ENCODE measurements around the gene RTP2. TPM values are rescaled to one million over a fixed set of nuclear protein-coding genes. Genes with fewer than 3 reads are reported as not detected.

RTP2 gene
- total and polyA plus RNA-seq, 10 of the 15 experiments (the other 5 are each of a cell fraction or from before 2014, with no cell fraction given) = not detected

DNA sequence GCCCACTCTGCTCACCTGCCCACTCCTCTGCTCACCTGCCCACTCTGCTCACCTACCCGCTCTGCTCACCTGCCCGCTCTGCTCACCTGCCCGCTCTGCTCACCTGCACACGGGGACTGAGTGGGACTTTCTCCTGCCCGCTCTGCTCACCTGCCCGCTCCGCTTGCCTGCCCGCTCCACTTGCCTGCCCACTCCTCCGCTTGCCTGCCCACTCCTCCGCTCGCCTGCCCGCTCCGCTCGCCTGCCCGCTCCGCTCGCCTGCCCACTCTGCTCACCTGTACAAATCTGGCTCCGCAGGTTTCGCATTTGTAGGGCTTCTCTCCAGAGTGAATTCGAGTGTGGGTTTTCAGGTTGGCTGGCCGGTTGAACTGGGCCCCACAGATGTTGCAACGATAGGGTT, 22.9 kb upstream of the RTP2 start (continued):
- TF ChIP-seq, protein P1, sequence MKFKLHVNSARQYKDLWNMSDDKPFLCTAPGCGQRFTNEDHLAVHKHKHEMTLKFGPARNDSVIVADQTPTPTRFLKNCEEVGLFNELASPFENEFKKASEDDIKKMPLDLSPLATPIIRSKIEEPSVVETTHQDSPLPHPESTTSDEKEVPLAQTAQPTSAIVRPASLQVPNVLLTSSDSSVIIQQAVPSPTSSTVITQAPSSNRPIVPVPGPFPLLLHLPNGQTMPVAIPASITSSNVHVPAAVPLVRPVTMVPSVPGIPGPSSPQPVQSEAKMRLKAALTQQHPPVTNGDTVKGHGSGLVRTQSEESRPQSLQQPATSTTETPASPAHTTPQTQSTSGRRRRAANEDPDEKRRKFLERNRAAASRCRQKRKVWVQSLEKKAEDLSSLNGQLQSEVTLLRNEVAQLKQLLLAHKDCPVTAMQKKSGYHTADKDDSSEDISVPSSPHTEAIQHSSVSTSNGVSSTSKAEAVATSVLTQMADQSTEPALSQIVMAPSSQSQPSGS (IDR thresholded peaks at IDR 0.05; ENCODE audit: low read length) = no peak
- TF ChIP-seq, protein P2, sequence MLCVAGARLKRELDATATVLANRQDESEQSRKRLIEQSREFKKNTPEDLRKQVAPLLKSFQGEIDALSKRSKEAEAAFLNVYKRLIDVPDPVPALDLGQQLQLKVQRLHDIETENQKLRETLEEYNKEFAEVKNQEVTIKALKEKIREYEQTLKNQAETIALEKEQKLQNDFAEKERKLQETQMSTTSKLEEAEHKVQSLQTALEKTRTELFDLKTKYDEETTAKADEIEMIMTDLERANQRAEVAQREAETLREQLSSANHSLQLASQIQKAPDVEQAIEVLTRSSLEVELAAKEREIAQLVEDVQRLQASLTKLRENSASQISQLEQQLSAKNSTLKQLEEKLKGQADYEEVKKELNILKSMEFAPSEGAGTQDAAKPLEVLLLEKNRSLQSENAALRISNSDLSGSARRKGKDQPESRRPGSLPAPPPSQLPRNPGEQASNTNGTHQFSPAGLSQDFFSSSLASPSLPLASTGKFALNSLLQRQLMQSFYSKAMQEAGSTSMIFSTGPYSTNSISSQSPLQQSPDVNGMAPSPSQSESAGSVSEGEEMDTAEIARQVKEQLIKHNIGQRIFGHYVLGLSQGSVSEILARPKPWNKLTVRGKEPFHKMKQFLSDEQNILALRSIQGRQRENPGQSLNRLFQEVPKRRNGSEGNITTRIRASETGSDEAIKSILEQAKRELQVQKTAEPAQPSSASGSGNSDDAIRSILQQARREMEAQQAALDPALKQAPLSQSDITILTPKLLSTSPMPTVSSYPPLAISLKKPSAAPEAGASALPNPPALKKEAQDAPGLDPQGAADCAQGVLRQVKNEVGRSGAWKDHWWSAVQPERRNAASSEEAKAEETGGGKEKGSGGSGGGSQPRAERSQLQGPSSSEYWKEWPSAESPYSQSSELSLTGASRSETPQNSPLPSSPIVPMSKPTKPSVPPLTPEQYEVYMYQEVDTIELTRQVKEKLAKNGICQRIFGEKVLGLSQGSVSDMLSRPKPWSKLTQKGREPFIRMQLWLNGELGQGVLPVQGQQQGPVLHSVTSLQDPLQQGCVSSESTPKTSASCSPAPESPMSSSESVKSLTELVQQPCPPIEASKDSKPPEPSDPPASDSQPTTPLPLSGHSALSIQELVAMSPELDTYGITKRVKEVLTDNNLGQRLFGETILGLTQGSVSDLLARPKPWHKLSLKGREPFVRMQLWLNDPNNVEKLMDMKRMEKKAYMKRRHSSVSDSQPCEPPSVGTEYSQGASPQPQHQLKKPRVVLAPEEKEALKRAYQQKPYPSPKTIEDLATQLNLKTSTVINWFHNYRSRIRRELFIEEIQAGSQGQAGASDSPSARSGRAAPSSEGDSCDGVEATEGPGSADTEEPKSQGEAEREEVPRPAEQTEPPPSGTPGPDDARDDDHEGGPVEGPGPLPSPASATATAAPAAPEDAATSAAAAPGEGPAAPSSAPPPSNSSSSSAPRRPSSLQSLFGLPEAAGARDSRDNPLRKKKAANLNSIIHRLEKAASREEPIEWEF (IDR thresholded peaks at IDR 0.05; ENCODE audit: insufficient replicate concordance, low read depth, low read length) = no peak
- TF ChIP-seq KDM1A (IDR thresholded peaks at IDR 0.05; ENCODE audit: borderline replicate concordance) (no peak), EGR1 (IDR thresholded peaks at IDR 0.05; ENCODE audit: borderline replicate concordance in 1 of 2, low read depth in 2 of 2, low read length in 2 of 2) (no peak), NFYB (IDR thresholded peaks at IDR 0.05; ENCODE audit: insufficient read depth, low read depth, low read length) (no peak), BMI1 (IDR thresholded peaks at IDR 0.05; ENCODE audit: borderline replicate concordance) (no peak), SMAD1 (IDR thresholded peaks at IDR 0.05; ENCODE audit: low read depth, partially characterized antibody) (no peak), YY1 (IDR thresholded peaks at IDR 0.05; ENCODE audit: low read depth, low read length) (no peak), IRF4 (IDR thresholded peaks at IDR 0.05; ENCODE audit: low read depth, low read length) (no peak), TCF3 (IDR thresholded peaks at IDR 0.05; ENCODE audit: borderline replicate concordance, insufficient read depth, low read depth, low read length) (no peak), SUPT20H (IDR thresholded peaks at IDR 0.05; ENCODE audit: borderline replicate concordance, control insufficient read depth, low read depth, low read length) (no peak), RAD21 (IDR thresholded peaks at IDR 0.05; ENCODE audit: insufficient read depth, low read depth, low read length) (no peak), SREBF2 (IDR thresholded peaks at IDR 0.05; ENCODE audit: low read length) (no peak), PML (IDR thresholded peaks at IDR 0.05; ENCODE audit: low read length) (no peak)
- TF ChIP-seq, protein P3, sequence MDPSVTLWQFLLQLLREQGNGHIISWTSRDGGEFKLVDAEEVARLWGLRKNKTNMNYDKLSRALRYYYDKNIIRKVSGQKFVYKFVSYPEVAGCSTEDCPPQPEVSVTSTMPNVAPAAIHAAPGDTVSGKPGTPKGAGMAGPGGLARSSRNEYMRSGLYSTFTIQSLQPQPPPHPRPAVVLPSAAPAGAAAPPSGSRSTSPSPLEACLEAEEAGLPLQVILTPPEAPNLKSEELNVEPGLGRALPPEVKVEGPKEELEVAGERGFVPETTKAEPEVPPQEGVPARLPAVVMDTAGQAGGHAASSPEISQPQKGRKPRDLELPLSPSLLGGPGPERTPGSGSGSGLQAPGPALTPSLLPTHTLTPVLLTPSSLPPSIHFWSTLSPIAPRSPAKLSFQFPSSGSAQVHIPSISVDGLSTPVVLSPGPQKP (IDR thresholded peaks at IDR 0.05; ENCODE audit: low read depth, low read length) = no peak
- TF ChIP-seq, protein P4, sequence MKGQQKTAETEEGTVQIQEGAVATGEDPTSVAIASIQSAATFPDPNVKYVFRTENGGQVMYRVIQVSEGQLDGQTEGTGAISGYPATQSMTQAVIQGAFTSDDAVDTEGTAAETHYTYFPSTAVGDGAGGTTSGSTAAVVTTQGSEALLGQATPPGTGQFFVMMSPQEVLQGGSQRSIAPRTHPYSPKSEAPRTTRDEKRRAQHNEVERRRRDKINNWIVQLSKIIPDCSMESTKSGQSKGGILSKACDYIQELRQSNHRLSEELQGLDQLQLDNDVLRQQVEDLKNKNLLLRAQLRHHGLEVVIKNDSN (IDR thresholded peaks at IDR 0.05; ENCODE audit: borderline replicate concordance, extremely low read length, insufficient read depth, low read depth, low read length) = no peak

Measured in GM12878 (cell line).